H9 (cell line): ENCODE measurements around the gene BST2. TPM values are rescaled to one million over a fixed set of nuclear protein-coding genes. Genes with fewer than 3 reads are reported as not detected.

Experiments
- DNase-seq: peaks from one replicate; pipeline ENCODE4 v3.0.0-alpha.2; 2017
- H2AFZ ChIP-seq: one replicate; pipeline ENCODE4 v1.6.1; 2013; ENCODE audit warnings: mild to moderate bottlenecking, low read length, control low read depth, moderate library complexity
- H2AK5ac ChIP-seq: 2 replicates; pipeline ENCODE4 v1.6.1; 2013; ENCODE audit warnings: low read length, control low read depth, mixed read lengths; ENCODE audit not compliant: insufficient read length
- H2BK120ac ChIP-seq: one replicate; pipeline ENCODE4 v1.6.1; 2013; ENCODE audit warnings: low read depth, mild to moderate bottlenecking, low read length, control low read depth, inconsistent platforms; ENCODE audit not compliant: poor library complexity, severe bottlenecking
- H2BK12ac ChIP-seq: 2 replicates; pipeline ENCODE4 v1.6.1; 2013; ENCODE audit warnings: low read length, control low read depth, mixed read lengths, low read depth; ENCODE audit not compliant: insufficient read length
- H2BK15ac ChIP-seq: 2 replicates; pipeline ENCODE4 v1.6.1; 2013; ENCODE audit warnings: low read depth, low read length, control low read depth
- H2BK20ac ChIP-seq: one replicate; pipeline ENCODE4 v1.6.1; 2013; ENCODE audit warnings: low read depth, mild to moderate bottlenecking, low read length, control low read depth, inconsistent platforms; ENCODE audit not compliant: poor library complexity, severe bottlenecking
- H2BK5ac ChIP-seq: 2 replicates; pipeline ENCODE4 v1.6.1; 2013; ENCODE audit warnings: low read length, control low read depth, mixed read lengths; ENCODE audit not compliant: insufficient read length
- H3K14ac ChIP-seq: 2 replicates; pipeline ENCODE4 v1.6.1; 2013; ENCODE audit warnings: low read length, control low read depth; ENCODE audit not compliant: insufficient read depth
- H3K18ac ChIP-seq: 2 replicates; pipeline ENCODE4 v1.6.1; 2013; ENCODE audit warnings: low read depth, mild to moderate bottlenecking, mixed read lengths, low read length, control low read depth; ENCODE audit not compliant: insufficient read length
- H3K23ac ChIP-seq: 2 replicates; pipeline ENCODE4 v1.6.1; 2013; ENCODE audit warnings: low read length, control low read depth, mixed read lengths, low read depth; ENCODE audit not compliant: insufficient read length
- H3K23me2 ChIP-seq: 2 replicates; pipeline ENCODE4 v1.6.1; 2013; ENCODE audit warnings: low read depth, mild to moderate bottlenecking, mixed read lengths, low read length, control low read depth; ENCODE audit not compliant: insufficient read length, poor library complexity, severe bottlenecking
- H3K27ac ChIP-seq: 2 replicates; pipeline ENCODE4 v1.5.1; 2013; ENCODE audit warnings: low read length, control low read depth, mixed read lengths, low read depth; ENCODE audit not compliant: insufficient read length
- H3K27me3 ChIP-seq: 2 replicates; pipeline ENCODE4 v1.6.1; 2013; ENCODE audit warnings: low read length, control low read depth, inconsistent platforms; ENCODE audit not compliant: insufficient read depth
- H3K4ac ChIP-seq: 2 replicates; pipeline ENCODE4 v1.6.1; 2013; ENCODE audit warnings: low read depth, mild to moderate bottlenecking, control low read depth, inconsistent platforms, low read length, moderate library complexity
- H3K4me1 ChIP-seq: 2 replicates; pipeline ENCODE4 v1.6.1; 2013; ENCODE audit warnings: low read length, control low read depth, inconsistent platforms; ENCODE audit not compliant: insufficient read depth
- H3K4me2 ChIP-seq: 2 replicates; pipeline ENCODE4 v1.6.1; 2013; ENCODE audit warnings: low read length, control low read depth, mixed read lengths; ENCODE audit not compliant: insufficient read length, insufficient read depth
- H3K56ac ChIP-seq: 2 replicates; pipeline ENCODE4 v1.6.1; 2013; ENCODE audit warnings: low read depth, mild to moderate bottlenecking, mixed read lengths, low read length, control low read depth; ENCODE audit not compliant: insufficient read length
- H3K79me1 ChIP-seq: 2 replicates; pipeline ENCODE4 v1.6.1; 2013; ENCODE audit warnings: low read depth, mild to moderate bottlenecking, moderate library complexity, low read length, control low read depth, inconsistent platforms; ENCODE audit not compliant: insufficient read depth, poor library complexity, severe bottlenecking
- H3K79me2 ChIP-seq: 2 replicates; pipeline ENCODE4 v1.6.1; 2013; ENCODE audit warnings: low read length, control low read depth, inconsistent platforms; ENCODE audit not compliant: insufficient read depth
- H3K9ac ChIP-seq: 2 replicates; pipeline ENCODE4 v1.6.1; 2013; ENCODE audit warnings: low read length, control low read depth, mixed read lengths; ENCODE audit not compliant: insufficient read length; ENCODE audit errors: extremely low read depth
- H3K9me3 ChIP-seq: one replicate; pipeline ENCODE4 v1.6.1; 2013; ENCODE audit warnings: low read depth, low read length, inconsistent platforms; ENCODE audit not compliant: control insufficient read depth
- H3T11ph ChIP-seq: one replicate; pipeline ENCODE4 v1.6.1; 2013; ENCODE audit warnings: mild to moderate bottlenecking, low read length, control low read depth, inconsistent platforms
- H4K20me1 ChIP-seq: one replicate; pipeline ENCODE4 v1.6.1; 2013; ENCODE audit not compliant: control insufficient read depth, insufficient read length, insufficient read depth
- H4K5ac ChIP-seq: 2 replicates; pipeline ENCODE4 v1.6.1; 2013; ENCODE audit warnings: low read depth, mild to moderate bottlenecking, mixed read lengths, low read length, control low read depth; ENCODE audit not compliant: insufficient read length
- H4K8ac ChIP-seq: replicated peaks from 2 replicates; pipeline ENCODE4 v1.6.1; 2013; ENCODE audit warnings: low read length, control low read depth, mixed read lengths, low read depth; ENCODE audit not compliant: insufficient read length
- H4K91ac ChIP-seq: 2 replicates; pipeline ENCODE4 v1.6.1; 2013; ENCODE audit warnings: low read depth, mild to moderate bottlenecking, moderate library complexity, mixed read lengths, low read length, control low read depth; ENCODE audit not compliant: insufficient read length
- H3K27ac Mint-ChIP-seq, 3 experiments: 2 replicates in 2 of 3; 3 replicates in 1 of 3; pipeline ENCODE4 v1.8.0; 2020 to 2021; ENCODE audit warnings: mixed read lengths in 3 of 3, mild to moderate bottlenecking in 1 of 3, moderate library complexity in 1 of 3
- H3K27me3 Mint-ChIP-seq: 2 replicates; pipeline ENCODE4 v1.8.0; 2021; ENCODE audit warnings: low read depth, mild to moderate bottlenecking, moderate library complexity, mixed read lengths
- H3K36me3 Mint-ChIP-seq, 3 experiments: 2 replicates in 2 of 3; 3 replicates in 1 of 3; pipeline ENCODE4 v1.8.0; 2020 to 2021; ENCODE audit warnings: low read depth in 3 of 3, mixed read lengths in 3 of 3; ENCODE audit not compliant: insufficient read depth in 1 of 3
- H3K4me1 Mint-ChIP-seq, 2 experiments: 2 replicates each; pipeline ENCODE4 v1.8.0; 2020; ENCODE audit warnings: mixed read lengths in 2 of 2
- H3K4me3 Mint-ChIP-seq, 2 experiments: 2 replicates in 1 of 2; 3 replicates in 1 of 2; pipeline ENCODE4 v1.8.0; 2020 to 2021; ENCODE audit warnings: mild to moderate bottlenecking in 2 of 2, mixed read lengths in 2 of 2, moderate library complexity in 1 of 2
- H3K9me3 Mint-ChIP-seq, 2 experiments: 2 replicates in 1 of 2; 3 replicates in 1 of 2; pipeline ENCODE4 v1.8.0; 2020; ENCODE audit warnings: mild to moderate bottlenecking in 2 of 2, mixed read lengths in 2 of 2, moderate library complexity in 1 of 2
- CTCF ChIP-seq: fragments of 200-600 bp; sonication (generic); conservative IDR thresholded peaks from 3 replicates; pipeline ENCODE4 v1.8.0; 2021; ENCODE audit warnings: antibody characterized with exemption, mild to moderate bottlenecking
- WGBS: extraction: QIAGEN DNeasy Blood & Tissue Kit; methylation state at CpG from one replicate; pipeline ENCODE4 v1.1.7; 2013; ENCODE audit warnings: missing lambda C conversion rate, low lambda C conversion rate, mixed read lengths; ENCODE audit not compliant: insufficient read length; ENCODE audit errors: extremely low coverage; 5-methylcytosine and 5-hydroxymethylcytosine counted together
- total RNA-seq: library from RNA; stranded (reverse); gene quantifications from 2 replicates; pipeline ENCODE4 v1.2.1, GENCODE V29; 2021

Gene BST2
- total RNA-seq, 1 experiment from 2014 or later: 63.3 TPM

GRCh38 chr19:17357724-17358123 lies 47.7 kb downstream of the BST2 start:
- Histone ChIP-seq H4K91ac (no peak overlapping the region), H3K27ac (no peak overlapping the region), H2BK5ac (no peak overlapping the region), H2AFZ (no peak overlapping the region), H3K14ac (no peak overlapping the region), H3K79me1 (no peaks in the 10 kb centered on the region), H2BK12ac (no peak overlapping the region), H3K4me1 (no peaks in the 10 kb centered on the region), H3T11ph (no peak overlapping the region), H3K18ac (no peak overlapping the region), H3K56ac (no peak overlapping the region), H3K79me2 (no peaks in the 10 kb centered on the region), H2BK15ac (no peak overlapping the region), H4K20me1 (no peaks in the 10 kb centered on the region), H3K4me2 (no peak overlapping the region), H3K9ac (no peak overlapping the region), H4K5ac (no peak overlapping the region), H3K23me2 (no peaks in the 10 kb centered on the region), H2AK5ac (no peak overlapping the region), H3K23ac (no peak overlapping the region), H3K4ac (no peak overlapping the region), H2BK20ac (no peak overlapping the region), H3K27me3 (no peaks in the 10 kb centered on the region), H3K9me3 (no peaks in the 10 kb centered on the region), H4K8ac (no peak overlapping the region), H2BK120ac (no peak overlapping the region)
- no CpG with 5 or more reads among the region's 11 CpGs for WGBS
- no peak overlapping the region for H3K4me3 Mint-ChIP-seq
- H3K36me3 Mint-ChIP-seq: no peaks in the 10 kb centered on the region
- DNase-seq: no peak
- peak overlapping the region in 2 of 3 experiments; percentile 23 to 35; a peak in 1 of 7 replicates for H3K27ac Mint-ChIP-seq
- no peaks in the 10 kb centered on the region; a peak in 1 of 5 replicates for H3K9me3 Mint-ChIP-seq
- H3K27me3 Mint-ChIP-seq: peaks cover 5% of the 10 kb centered on the region
- no peak for TF ChIP-seq CTCF
- H3K4me1 Mint-ChIP-seq: peaks cover 6 to 7% of the 10 kb centered on the region in 2 experiments
